HG03354 (cell line): Measurements from ENCODE around the gene DACH1.
"Not testable (repeated sequence)": the region's sequence is repeated elsewhere in the genome, so short reads cannot be mapped to it uniquely, and the experiment has no call there.

Experiments used
- ATAC-seq: cut with Tn5 transposase; IDR thresholded peaks from one replicate; pipeline ENCODE4 v1.9.1; 2021; ENCODE audit warnings: mild to moderate bottlenecking; ENCODE audit not compliant: unreplicated experiment, poor library complexity, severe bottlenecking

DACH1 gene

GRCh38 chr13:71867131-71867814 is at the start of gene DACH1:
TSS of gene DACH1 (minus strand) at chr13:71867204.
- ATAC-seq: peak; percentile 64

- no peak for ATAC-seq
These were observed 46.7 kb upstream of the DACH1 start for GRCh38 chr13:71913717-71914116.

- ATAC-seq: no peak
These were observed 45.5 kb upstream of the DACH1 start for GRCh38 chr13:71912524-71912923.

- no peak for ATAC-seq
These were observed 39.4 kb upstream of the DACH1 start for GRCh38 chr13:71906448-71906847.

GRCh38 chr13:71902676-71903075 is 35.7 kb upstream of the DACH1 start:
- ATAC-seq: no peak

- not testable (repeated sequence) for ATAC-seq
These were observed 26.5 kb upstream of the DACH1 start for GRCh38 chr13:71893506-71893905.

- no peak for ATAC-seq
These were observed 19.9 kb upstream of the DACH1 start for GRCh38 chr13:71886880-71887279.

- ATAC-seq: no peak
These were observed 15.1 kb upstream of the DACH1 start for GRCh38 chr13:71882120-71882519.

- no peak for ATAC-seq
These were observed 13.9 kb upstream of the DACH1 start for GRCh38 chr13:71880753-71881541.

DNA sequence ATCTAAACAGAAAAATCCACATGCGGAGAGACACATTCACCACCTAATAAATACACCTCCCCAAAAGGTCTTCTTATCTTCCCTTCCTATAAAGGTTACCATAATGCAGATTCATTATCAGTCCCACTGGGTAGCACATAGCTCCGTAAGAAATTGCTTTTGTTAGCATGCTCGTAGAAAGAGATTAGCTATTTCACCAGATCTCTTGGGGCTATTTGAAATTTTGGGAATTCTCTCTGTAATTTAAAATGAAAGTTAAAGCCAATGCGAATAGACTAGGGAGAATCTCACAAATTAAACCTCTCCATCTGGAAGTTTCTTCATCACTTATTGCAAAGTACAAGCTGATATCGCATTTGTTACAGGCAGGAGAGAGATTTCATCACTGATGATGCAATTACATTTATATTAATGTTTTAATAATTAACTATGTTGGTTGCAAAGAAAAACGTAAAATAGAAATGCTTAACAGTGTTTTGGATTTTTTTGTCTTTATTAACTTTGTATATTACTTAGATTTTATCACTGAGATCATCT is 12.9 kb upstream of the DACH1 start:
- ATAC-seq: no peak

GRCh38 chr13:71879129-71879535 is 12.1 kb upstream of the DACH1 start:
- ATAC-seq: peak; percentile 99

- ATAC-seq: no peak
These were observed 10.3 kb upstream of the DACH1 start for GRCh38 chr13:71877256-71877653.

DNA sequence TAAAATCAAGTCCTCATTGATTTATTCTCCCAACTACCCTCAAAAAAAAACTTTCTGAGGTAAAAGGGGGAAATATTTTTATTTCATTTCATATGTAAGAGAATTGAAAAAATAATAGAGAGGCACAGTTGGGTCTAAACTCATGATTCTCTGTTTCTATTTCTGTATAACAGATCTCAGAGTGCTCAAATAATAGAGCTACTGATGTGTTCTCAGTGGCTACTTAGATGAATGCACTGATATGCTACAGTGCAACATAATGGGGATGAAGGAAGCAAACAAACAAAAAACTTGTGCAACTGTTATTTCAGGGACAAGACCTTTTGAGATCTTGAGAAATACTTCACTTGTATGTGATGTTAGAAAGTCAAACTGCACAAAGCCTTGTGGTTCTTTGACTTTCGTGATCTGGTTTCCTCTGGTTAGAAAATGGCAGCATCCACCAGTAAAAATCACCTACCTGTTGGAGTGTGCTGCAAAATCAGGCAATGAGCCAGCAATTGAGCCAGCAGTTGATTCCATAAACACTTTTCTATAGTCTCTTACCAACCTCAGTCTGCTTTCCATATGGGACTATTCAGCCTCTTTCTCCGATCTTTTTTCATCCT is 9.7 kb upstream of the DACH1 start:
- no peak for ATAC-seq

- no peak for ATAC-seq
These were observed 8.8 kb upstream of the DACH1 start for GRCh38 chr13:71875823-71876222.

- ATAC-seq: no peak
These were observed 7.5 kb upstream of the DACH1 start for GRCh38 chr13:71874458-71874857.

DNA sequence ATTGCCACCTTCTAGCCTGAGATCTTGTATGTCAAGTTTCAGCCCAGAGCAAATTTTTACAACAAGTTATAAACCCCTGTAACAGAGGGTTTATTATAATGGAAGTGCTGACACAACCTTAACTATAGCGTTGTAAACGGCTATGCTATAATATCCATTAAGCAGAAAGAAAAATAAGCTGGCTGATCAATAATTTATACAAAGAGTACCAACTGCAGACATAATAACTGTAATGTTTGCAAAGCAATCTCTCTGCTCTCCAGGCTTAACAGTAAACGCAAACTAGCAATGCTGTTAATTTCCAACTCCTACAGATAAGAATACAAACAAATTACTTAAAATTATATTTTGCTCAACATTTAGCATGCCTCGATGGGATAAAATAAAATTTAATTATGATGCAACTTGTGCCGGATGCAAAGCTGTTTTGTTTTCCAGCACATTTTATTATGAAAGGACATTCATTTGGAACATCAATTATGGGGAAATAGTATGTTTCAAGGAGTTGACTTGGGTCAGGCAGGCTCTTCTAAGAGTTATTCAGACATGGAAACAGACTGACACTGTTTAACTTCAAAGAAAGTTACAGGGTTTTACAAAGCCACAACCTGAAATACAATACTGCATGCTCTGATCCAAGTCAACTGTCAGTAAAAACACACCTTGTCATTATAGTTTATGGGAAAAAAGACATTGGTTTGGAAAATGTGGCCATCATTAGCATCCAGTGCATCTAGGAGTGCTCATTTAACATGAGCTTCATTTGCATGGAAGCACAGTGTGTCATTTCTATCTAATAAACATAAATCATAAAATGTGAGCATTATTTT is 6.6 kb upstream of the DACH1 start:
- ATAC-seq: no peak

DNA sequence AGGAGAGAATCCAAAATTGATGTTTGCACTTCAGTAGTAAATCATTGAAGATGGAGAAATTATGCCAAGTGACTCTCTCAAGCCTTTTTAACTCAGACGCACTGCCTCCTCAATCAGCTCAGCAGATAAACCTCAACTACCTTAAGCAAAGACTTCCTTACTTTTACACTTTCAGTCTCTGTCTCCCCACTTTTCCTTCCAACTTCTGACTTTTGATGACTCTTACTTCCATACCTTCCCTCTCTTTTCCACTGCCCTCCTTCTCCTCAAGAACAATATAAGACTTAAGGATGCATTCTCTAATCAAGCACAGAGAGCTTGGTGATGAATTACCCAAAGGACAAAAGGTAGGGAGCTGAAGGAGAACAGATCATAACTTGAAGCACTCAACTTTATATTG is 4.8 kb upstream of the DACH1 start:
- ATAC-seq: no peak

DNA sequence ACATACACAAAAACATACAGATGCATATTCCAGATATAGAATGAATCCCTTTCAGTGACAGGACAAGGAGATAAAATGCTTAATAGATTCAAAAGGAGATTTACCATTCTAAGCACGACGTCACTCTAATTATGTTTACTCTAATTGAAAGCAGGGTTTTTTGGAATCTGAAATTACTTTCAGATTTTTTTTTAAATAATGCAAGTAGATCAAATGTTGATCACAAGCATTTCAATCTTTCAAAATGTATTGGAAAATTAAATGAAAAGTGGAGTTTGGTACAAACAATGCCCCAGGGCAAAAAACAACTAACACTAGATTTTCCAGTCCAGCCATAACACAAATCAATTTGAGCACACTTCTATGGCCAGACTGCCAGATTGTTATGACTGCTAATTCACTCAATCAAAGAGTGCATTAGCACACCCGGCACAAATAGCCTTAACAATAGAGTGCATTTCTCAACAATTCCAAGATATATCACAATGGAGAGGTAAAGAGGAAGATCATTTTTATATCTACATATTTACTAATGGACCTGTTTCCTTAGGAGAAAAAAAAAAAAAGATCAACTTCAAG is 4.3 kb upstream of the DACH1 start:
- ATAC-seq: no peak

DNA sequence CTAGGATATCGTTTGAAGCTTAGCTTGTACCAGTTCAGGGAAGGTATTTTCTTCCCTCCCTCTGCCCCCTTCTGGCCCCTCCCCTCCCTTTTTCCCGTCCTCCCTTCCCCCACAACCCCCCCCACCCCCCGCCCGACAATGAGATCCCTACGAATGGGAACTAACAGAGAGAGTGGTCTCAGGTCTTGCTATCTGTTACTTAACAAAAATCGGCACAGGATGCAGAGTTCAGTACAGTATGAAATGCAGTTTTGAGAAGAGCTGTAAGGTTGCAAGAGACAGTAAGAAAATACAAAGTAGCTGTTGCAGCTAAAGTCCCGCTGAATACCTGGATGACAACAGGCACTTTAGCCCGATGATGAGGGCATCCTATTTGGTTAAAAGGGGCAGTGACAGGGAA is 3.1 kb upstream of the DACH1 start:
- ATAC-seq: no peak
